Gastrocnemius medialis (tissue), 4 donors: ENCODE results near the gene ZBED4. TPM values are rescaled to one million over a fixed set of nuclear protein-coding genes. Genes with fewer than 3 reads are reported as not detected.

Source experiments
- ATAC-seq, 2 donors: fragments of 150-250 bp; one replicate each; pipeline ENCODE4 v1.9.1; 2016
- DNase-seq, 2 donors: peaks; one replicate each; pipeline ENCODE4 v3.0.0-alpha.2; 2019
- H3K27ac ChIP-seq, 4 donors: fragments of 200-600 bp; sonication (generic); 1 replicate in 1 of 4; 2 replicates in 3 of 4; pipeline ENCODE4 v1.5.1; 2016 to 2018; ENCODE audit warnings: mild to moderate bottlenecking in 2 of 4, moderate library complexity in 1 of 4
- H3K27me3 ChIP-seq, 3 donors: fragments of 200-600 bp; sonication (generic) in 2 of 3; 1 replicate in 1 of 3; 2 replicates in 2 of 3; pipeline versions ENCODE4 v1.5.1 to v1.6.0; 2016 to 2019; ENCODE audit warnings: mild to moderate bottlenecking in 1 of 3, moderate library complexity in 1 of 3
- H3K36me3 ChIP-seq, 2 donors: fragments of 200-600 bp; sonication (generic) in 1 of 2; one replicate each; pipeline ENCODE4 v1.5.1; 2017 to 2018
- H3K4me1 ChIP-seq, 2 donors: fragments of 200-600 bp; sonication (generic) in 1 of 2; one replicate each; pipeline ENCODE4 v1.5.1; 2016 to 2017; ENCODE audit warnings: mild to moderate bottlenecking in 2 of 2
- H3K4me3 ChIP-seq, 4 donors: fragments of 200-600 bp; sonication (generic) in 3 of 4; 1 replicate in 1 of 4; 2 replicates in 3 of 4; pipeline ENCODE4 v1.5.1; 2016 to 2019; ENCODE audit warnings: mild to moderate bottlenecking in 2 of 4
- H3K9me3 ChIP-seq, 3 donors: fragments of 200-600 bp; sonication (generic) in 2 of 3; 1 replicate in 1 of 3; 2 replicates in 2 of 3; pipeline ENCODE4 v1.5.1; 2016 to 2019
- CTCF ChIP-seq, 5 experiments: fragments of 450-650 bp in 3 of 5; fragments of 200-600 bp in 2 of 5; sonication (generic) in 2 of 5; IDR thresholded peaks in 4 of 5; conservative IDR thresholded peaks in 1 of 5; 1 replicate in 4 of 5; 2 replicates in 1 of 5; pipeline ENCODE4 v1.5.1; 2016 to 2019; ENCODE audit warnings: antibody characterized with exemption in 5 of 5, mild to moderate bottlenecking in 3 of 5, moderate library complexity in 3 of 5
- POLR2A ChIP-seq, 2 donors: fragments of 450-650 bp; IDR thresholded peaks; one replicate each; pipeline ENCODE4 v1.6.1; 2017; ENCODE audit warnings: antibody characterized with exemption in 2 of 2, mild to moderate bottlenecking in 2 of 2, moderate library complexity in 2 of 2
- in situ Hi-C, 4 donors: fragments of 200-750 bp; cut with MboI; loops; one replicate each; pipeline versions ENCODE4 v1.15.0 to v1.8.0; 2017; ENCODE audit warnings: low sequenced_read_pairs in 4 of 4
- intact Hi-C: fragments of 100-400 bp; cut with DNase I; formaldehyde crosslinking; loops from one replicate; pipeline ENCODE4 v1.15.1; 2023; ENCODE audit warnings: low total_unique reads
- total RNA-seq, 4 donors: library from RNA; depleted of rRNA; stranded (reverse); fragments of >200 nt; gene quantifications; one replicate each; pipeline versions ENCODE4 v1.1.0 to v1.2.3, GENCODE V29; 2016

ZBED4 gene
- total RNA-seq, 4 donors from 2014 or later, result 6.7 to 8.4 (median 7.5) TPM

- Histone ChIP-seq H3K27ac (peak overlapping the region in 1 of 4 donors; percentile 97), H3K4me3 (peak overlapping the region in 1 of 4 donors; percentile 18), H3K36me3 (peaks cover 0 to 8% of the 10 kb centered on the region in 2 donors), H3K27me3 (peaks cover 0 to 7% (median 4%) of the 10 kb centered on the region in 3 donors), H3K9me3 (no peaks in the 10 kb centered on the region), H3K4me1 (peaks cover 38 to 42% of the 10 kb centered on the region in 2 donors)
- in situ Hi-C loops, result no loop called here
- DNase-seq (peak in 1 of 2 donors; percentile 59), ATAC-seq (peak; percentile 9 to 16)
- intact Hi-C loops, result loop anchor here (1.0 kb wide), 1 partner anchor 101 kb away; no protein-coding TSS in a partner anchor
- TF ChIP-seq CTCF (IDR thresholded peaks at IDR 0.05 in 4 of 5, conservative IDR thresholded peaks at IDR 0.05 in 1 of 5), result peak in 4 of 5 experiments; percentile 97 to 100 (median 99)
- no peak for TF ChIP-seq POLR2A (IDR thresholded peaks at IDR 0.05)
Measured at GRCh38 chr22:49929211-49929979, 75.8 kb downstream of the ZBED4 start.

GRCh38 chr22:49929994-49930575 is 76.4 kb downstream of the ZBED4 start:
- Histone ChIP-seq H3K4me1 (peaks cover 42 to 48% of the 10 kb centered on the region in 2 donors), H3K36me3 (peaks cover 0 to 8% of the 10 kb centered on the region in 2 donors), H3K9me3 (no peaks in the 10 kb centered on the region), H3K27me3 (peaks cover 0 to 7% (median 4%) of the 10 kb centered on the region in 3 donors), H3K4me3 (peak overlapping the region in 1 of 4 donors; percentile 18), H3K27ac (peak overlapping the region; percentile 64 to 99 (median 96))
- DNase-seq (peak in 1 of 2 donors; percentile 53), ATAC-seq (no peak)
- in situ Hi-C loops, result loop anchor here (5.0 to 10.0 kb wide), 6 partner anchors 55 to 275 kb away; partner anchors contain the start of gene SELENOO (in 1 of the 4)
- intact Hi-C loops, result loop anchor here (1.0 to 10.0 kb wide), 4 partner anchors 63 to 412 kb away; partner anchors contain the start of genes PPP6R2 and SELENOO
- TF ChIP-seq CTCF (IDR thresholded peaks at IDR 0.05 in 4 of 5, conservative IDR thresholded peaks at IDR 0.05 in 1 of 5) (no peak), POLR2A (IDR thresholded peaks at IDR 0.05) (no peak)

GRCh38 chr22:49930596-49931412 is 77.2 kb downstream of the ZBED4 start:
- ATAC-seq (peak; percentile 50 to 77), DNase-seq (peak; percentile 80 to 86)
- Histone ChIP-seq H3K36me3 (peaks cover 0 to 1% of the 10 kb centered on the region in 2 donors), H3K9me3 (no peaks in the 10 kb centered on the region), H3K4me1 (peaks cover 42 to 48% of the 10 kb centered on the region in 2 donors), H3K27ac (peak overlapping the region; percentile 64 to 99 (median 96)), H3K27me3 (peaks cover 0 to 7% (median 4%) of the 10 kb centered on the region in 3 donors), H3K4me3 (no peak overlapping the region)
- TF ChIP-seq CTCF (IDR thresholded peaks at IDR 0.05 in 4 of 5, conservative IDR thresholded peaks at IDR 0.05 in 1 of 5) (peak; percentile 31 to 77 (median 65)), POLR2A (IDR thresholded peaks at IDR 0.05) (no peak)
- intact Hi-C loops, result loop anchor here (1.0 to 10.0 kb wide), 4 partner anchors 13 to 411 kb away; partner anchors contain the start of genes ALG12, CRELD2, PPP6R2 and SELENOO
- in situ Hi-C loops, result loop anchor here (5.0 to 10.0 kb wide), 6 partner anchors 54 to 274 kb away; partner anchors contain the start of gene SELENOO (in 1 of the 4)
